GM03348 (cell line): Measurements from ENCODE around the gene PLXNC1.

Experiments used
- DNase-seq: peaks from one replicate; pipeline ENCODE4 v3.0.0; 2012; ENCODE audit warnings: low spot score

The PLXNC1 gene

GRCh38 chr12:94204499-94205247 lies 56.3 kb downstream of the PLXNC1 start:
- no peak for DNase-seq

- DNase-seq, result no peak
Observed at GRCh38 chr12:94205822-94206221, 57.4 kb downstream of the PLXNC1 start.

GRCh38 chr12:94206886-94207285 lies 58.5 kb downstream of the PLXNC1 start:
- DNase-seq, result no peak

GRCh38 chr12:94207467-94207848 lies 59.1 kb downstream of the PLXNC1 start:
- DNase-seq, result no peak

- no peak for DNase-seq
Observed at GRCh38 chr12:94207849-94208621, 59.7 kb downstream of the PLXNC1 start.

GRCh38 chr12:94208622-94208966 lies 60.2 kb downstream of the PLXNC1 start:
- no peak for DNase-seq

- DNase-seq, result no peak
Observed at GRCh38 chr12:94209240-94209639, 60.9 kb downstream of the PLXNC1 start.

- no peak for DNase-seq
Observed at GRCh38 chr12:94211021-94211420, 62.6 kb downstream of the PLXNC1 start.

GRCh38 chr12:94218233-94218632 lies 69.9 kb downstream of the PLXNC1 start:
- no peak for DNase-seq

- no peak for DNase-seq
Observed at GRCh38 chr12:94219622-94220302, 71.4 kb downstream of the PLXNC1 start.

GRCh38 chr12:94220804-94221203 lies 72.4 kb downstream of the PLXNC1 start:
- DNase-seq, result no peak

GRCh38 chr12:94222351-94223084 lies 74.1 kb downstream of the PLXNC1 start:
- DNase-seq, result no peak

GRCh38 chr12:94223842-94224241 lies 75.5 kb downstream of the PLXNC1 start:
- DNase-seq, result no peak

GRCh38 chr12:94225506-94225905 lies 77.1 kb downstream of the PLXNC1 start:
- no peak for DNase-seq

- DNase-seq, result no peak
Observed at GRCh38 chr12:94225947-94226630, 77.7 kb downstream of the PLXNC1 start.

GRCh38 chr12:94227066-94227465 lies 78.7 kb downstream of the PLXNC1 start:
- no peak for DNase-seq

GRCh38 chr12:94228488-94228907 lies 80.1 kb downstream of the PLXNC1 start:
- DNase-seq, result no peak

- DNase-seq, result no peak
Observed at GRCh38 chr12:94229902-94230301, 81.5 kb downstream of the PLXNC1 start.

- no peak for DNase-seq
Observed at GRCh38 chr12:94230357-94230905, 82.1 kb downstream of the PLXNC1 start.

- no peak for DNase-seq
Observed at GRCh38 chr12:94231709-94232108, 83.3 kb downstream of the PLXNC1 start.

- no peak for DNase-seq
Observed at GRCh38 chr12:94235848-94236247, 87.5 kb downstream of the PLXNC1 start.
